GOT3 (cell line): ENCODE results near the gene AAMDC.

Source experiments
- DNase-seq: peaks from one replicate; lab custom pipeline; 2025; ENCODE audit warnings: mixed read lengths; lab: John Stamatoyannopoulos, UW

Gene AAMDC

GRCh38 chr11:77820565-77821348 is at the start of gene AAMDC, which contains the start of gene RSF1:
Gene AAMDC, plus strand, starts transcription at chr11:77821144. Its CDS starts 21,353 bp downstream, at chr11:77842497.
Gene RSF1, minus strand, starts transcription at chr11:77820722. Its CDS starts 8 bp downstream, at chr11:77820714.
- DNase-seq: peak; percentile 83

GRCh38 chr11:77775936-77776335 is 45.0 kb upstream of the AAMDC start:
- DNase-seq: no peak

GRCh38 chr11:77776455-77776854 is 44.5 kb upstream of the AAMDC start:
- DNase-seq: no peak

GRCh38 chr11:77778118-77778517 is 42.8 kb upstream of the AAMDC start:
- no peak for DNase-seq

GRCh38 chr11:77778549-77778948 is 42.4 kb upstream of the AAMDC start:
- no peak for DNase-seq

GRCh38 chr11:77779935-77780334 is 41.0 kb upstream of the AAMDC start:
- DNase-seq: no peak

- no peak for DNase-seq
Observed at GRCh38 chr11:77783025-77783424, 37.9 kb upstream of the AAMDC start.

GRCh38 chr11:77784572-77784971 is 36.4 kb upstream of the AAMDC start:
- DNase-seq: no peak

- no peak for DNase-seq
Observed at GRCh38 chr11:77789061-77789730, 31.7 kb upstream of the AAMDC start.

GRCh38 chr11:77789731-77790476 is 31.0 kb upstream of the AAMDC start:
- DNase-seq: no peak

- DNase-seq: no peak
Observed at GRCh38 chr11:77791301-77791700, 29.6 kb upstream of the AAMDC start.

- DNase-seq: no peak
Observed at GRCh38 chr11:77793972-77794371, 27.0 kb upstream of the AAMDC start.

GRCh38 chr11:77799338-77799737 is 21.6 kb upstream of the AAMDC start:
- DNase-seq: no peak

- no peak for DNase-seq
Observed at GRCh38 chr11:77800449-77800848, 20.5 kb upstream of the AAMDC start.

- DNase-seq: no peak
Observed at GRCh38 chr11:77801477-77801876, 19.5 kb upstream of the AAMDC start.

GRCh38 chr11:77806415-77806814 is 14.5 kb upstream of the AAMDC start:
- no peak for DNase-seq

GRCh38 chr11:77806993-77807392 is 14.0 kb upstream of the AAMDC start:
- DNase-seq: no peak

GRCh38 chr11:77813256-77813655 is 7.7 kb upstream of the AAMDC start:
- no peak for DNase-seq

GRCh38 chr11:77814848-77815247 is 6.1 kb upstream of the AAMDC start:
- no peak for DNase-seq

GRCh38 chr11:77815459-77815858 is 5.5 kb upstream of the AAMDC start:
- no peak for DNase-seq

- DNase-seq: no peak
Observed at GRCh38 chr11:77819411-77819920, 1.5 kb upstream of the AAMDC start.

GRCh38 chr11:77819921-77820564 is 901 bp upstream of the AAMDC start:
- DNase-seq: no peak
